Thyroid gland (tissue), 4 donors: ENCODE results near the gene COX7B2.

Experiments
- CTCF ChIP-seq, 6 experiments: fragments of 200-600 bp in 3 of 6; fragments of 450-650 bp in 3 of 6; sonication (generic) in 3 of 6; IDR thresholded peaks; one replicate each; pipeline ENCODE4 v1.5.1; 2016 to 2019; ENCODE audit warnings: antibody characterized with exemption in 6 of 6, mild to moderate bottlenecking in 2 of 6, inconsistent platforms in 1 of 6, moderate library complexity in 1 of 6
- POLR2A ChIP-seq, 2 donors: fragments of 450-650 bp; IDR thresholded peaks; one replicate each; pipeline ENCODE4 v1.6.1; 2017; ENCODE audit warnings: antibody characterized with exemption in 2 of 2, mild to moderate bottlenecking in 2 of 2, moderate library complexity in 1 of 2

- TF ChIP-seq CTCF (IDR thresholded peaks at IDR 0.05) (no peak), POLR2A (IDR thresholded peaks at IDR 0.05) (no peak)
Measured at GRCh38 chr4:46894826-46895225, 14.2 kb downstream of the COX7B2 start.
